BLaER1 (cell line): ENCODE results near the gene RNF213.
"Not testable (repeated sequence)": the region's sequence is repeated elsewhere in the genome, so short reads cannot be mapped to it uniquely, and the experiment has no call there.

Experiments
- H3K27ac ChIP-seq: shearing (Covaris generic); formaldehyde crosslinking; 2 replicates; pipeline ENCODE4 v1.8.1; 2022
- H3K27me3 ChIP-seq: shearing (Covaris generic); formaldehyde crosslinking; 2 replicates; pipeline ENCODE4 v1.8.1; 2022
- H3K36me3 ChIP-seq: shearing (Covaris generic); formaldehyde crosslinking; 2 replicates; pipeline ENCODE4 v1.8.1; 2022
- H3K4me1 ChIP-seq: shearing (Covaris generic); formaldehyde crosslinking; 2 replicates; pipeline ENCODE4 v1.8.1; 2022
- H3K4me2 ChIP-seq: shearing (Covaris generic); formaldehyde crosslinking; 2 replicates; pipeline ENCODE4 v1.8.1; 2022
- H3K4me3 ChIP-seq: shearing (Covaris generic); formaldehyde crosslinking; 2 replicates; pipeline ENCODE4 v1.8.1; 2022
- H3K9ac ChIP-seq: shearing (Covaris generic); formaldehyde crosslinking; 2 replicates; pipeline ENCODE4 v1.8.1; 2022
- H3K9me3 ChIP-seq: shearing (Covaris generic); formaldehyde crosslinking; 2 replicates; pipeline ENCODE4 v1.8.1; 2022
- H4K20me1 ChIP-seq: shearing (Covaris generic); formaldehyde crosslinking; 2 replicates; pipeline ENCODE4 v1.8.1; 2022
- Cebpa-rat ChIP-seq: shearing (Covaris generic); IDR thresholded peaks from 2 replicates; pipeline ENCODE4 v1.8.1; 2022

The RNF213 gene

GRCh38 chr17:80290156-80290555 is 29.5 kb downstream of the RNF213 start:
- peak overlapping the region; percentile 78; the same call in 1 of the 2 replicates for H3K27ac ChIP-seq
- peaks cover 39% of the 10 kb centered on the region for H3K4me1 ChIP-seq
- 0 out of 2 replicates have a peak overlapping the region, but pooled peaks have one; percentile 7 for H3K4me3 ChIP-seq
- H3K27me3 ChIP-seq: no peaks in the 10 kb centered on the region
- peaks cover 42% of the 10 kb centered on the region for H4K20me1 ChIP-seq
- H3K4me2 ChIP-seq: peak overlapping the region; percentile 72
- TF ChIP-seq Cebpa-rat: no peak
- H3K36me3 ChIP-seq: peaks cover 92% of the 10 kb centered on the region
- H3K9ac ChIP-seq: no peak overlapping the region
- H3K9me3 ChIP-seq: no peaks in the 10 kb centered on the region

GRCh38 chr17:80291260-80291659 is 30.6 kb downstream of the RNF213 start:
- Histone ChIP-seq H3K4me1 (peaks cover 39% of the 10 kb centered on the region), H3K36me3 (peaks cover 92% of the 10 kb centered on the region), H3K9me3 (no peaks in the 10 kb centered on the region), H3K27ac (no peak overlapping the region), H4K20me1 (peaks cover 35% of the 10 kb centered on the region), H3K9ac (no peak overlapping the region), H3K4me3 (no peak overlapping the region), H3K27me3 (no peaks in the 10 kb centered on the region), H3K4me2 (no peak overlapping the region)
- no peak for TF ChIP-seq Cebpa-rat

- Histone ChIP-seq H3K4me2 (no peak overlapping the region), H4K20me1 (peaks cover 29% of the 10 kb centered on the region), H3K9me3 (no peaks in the 10 kb centered on the region), H3K9ac (no peak overlapping the region), H3K4me3 (no peak overlapping the region), H3K27ac (no peak overlapping the region), H3K27me3 (no peaks in the 10 kb centered on the region), H3K36me3 (peaks cover 93% of the 10 kb centered on the region), H3K4me1 (peaks cover 39% of the 10 kb centered on the region)
- no peak for TF ChIP-seq Cebpa-rat
Observed at GRCh38 chr17:80291691-80292487, 31.2 kb downstream of the RNF213 start.

GRCh38 chr17:80292521-80292971 is 31.9 kb downstream of the RNF213 start:
- no peaks in the 10 kb centered on the region for H3K9me3 ChIP-seq
- H3K27ac ChIP-seq: no peak overlapping the region
- H3K4me2 ChIP-seq: no peak overlapping the region
- peaks cover 96% of the 10 kb centered on the region for H3K36me3 ChIP-seq
- no peaks in the 10 kb centered on the region for H3K27me3 ChIP-seq
- TF ChIP-seq Cebpa-rat: no peak
- peaks cover 27% of the 10 kb centered on the region for H4K20me1 ChIP-seq
- peaks cover 33% of the 10 kb centered on the region for H3K4me1 ChIP-seq
- no peak overlapping the region for H3K9ac ChIP-seq
- no peak overlapping the region for H3K4me3 ChIP-seq

GRCh38 chr17:80294210-80294609 is 33.6 kb downstream of the RNF213 start:
- no peak overlapping the region for H3K27ac ChIP-seq
- H3K9ac ChIP-seq: no peak overlapping the region
- no peaks in the 10 kb centered on the region for H3K27me3 ChIP-seq
- no peak for TF ChIP-seq Cebpa-rat
- H3K9me3 ChIP-seq: no peaks in the 10 kb centered on the region; the same call in 1 of the 2 replicates
- no peak overlapping the region for H3K4me3 ChIP-seq
- peaks cover 16% of the 10 kb centered on the region for H3K4me1 ChIP-seq
- H3K4me2 ChIP-seq: no peak overlapping the region
- peaks cover 98% of the 10 kb centered on the region for H3K36me3 ChIP-seq
- H4K20me1 ChIP-seq: peaks cover 27% of the 10 kb centered on the region

GRCh38 chr17:80294653-80295052 is 34.0 kb downstream of the RNF213 start:
- Histone ChIP-seq H3K27me3 (no peaks in the 10 kb centered on the region), H3K4me1 (peaks cover 12% of the 10 kb centered on the region), H3K9me3 (peaks cover 2% of the 10 kb centered on the region), H3K4me3 (no peak overlapping the region), H3K36me3 (peaks cover 100% of the 10 kb centered on the region), H4K20me1 (peaks cover 26% of the 10 kb centered on the region), H3K27ac (no peak overlapping the region), H3K4me2 (no peak overlapping the region), H3K9ac (no peak overlapping the region)
- TF ChIP-seq Cebpa-rat: no peak

- Histone ChIP-seq H4K20me1 (peaks cover 21% of the 10 kb centered on the region), H3K36me3 (peaks cover 100% of the 10 kb centered on the region), H3K27me3 (no peaks in the 10 kb centered on the region), H3K9ac (no peak overlapping the region), H3K4me2 (no peak overlapping the region), H3K9me3 (peaks cover 7% of the 10 kb centered on the region), H3K27ac (no peak overlapping the region), H3K4me1 (peaks cover 8% of the 10 kb centered on the region), H3K4me3 (no peak overlapping the region)
- TF ChIP-seq Cebpa-rat: no peak
Observed at GRCh38 chr17:80295146-80295545, 34.5 kb downstream of the RNF213 start.

GRCh38 chr17:80295559-80295958 is 34.9 kb downstream of the RNF213 start:
- Histone ChIP-seq H3K27me3 (no peaks in the 10 kb centered on the region), H4K20me1 (peaks cover 20% of the 10 kb centered on the region), H3K4me1 (peaks cover 8% of the 10 kb centered on the region), H3K4me2 (no peak overlapping the region), H3K9ac (no peak overlapping the region), H3K36me3 (peaks cover 100% of the 10 kb centered on the region), H3K4me3 (no peak overlapping the region), H3K27ac (no peak overlapping the region), H3K9me3 (peaks cover 12% of the 10 kb centered on the region)
- TF ChIP-seq Cebpa-rat: no peak

GRCh38 chr17:80296221-80296620 is 35.6 kb downstream of the RNF213 start:
- peaks cover 8% of the 10 kb centered on the region for H3K4me1 ChIP-seq
- H3K9ac ChIP-seq: no peak overlapping the region
- no peaks in the 10 kb centered on the region for H3K27me3 ChIP-seq
- H3K4me3 ChIP-seq: no peak overlapping the region
- peaks cover 18% of the 10 kb centered on the region for H3K9me3 ChIP-seq
- H3K36me3 ChIP-seq: peaks cover 100% of the 10 kb centered on the region
- no peak overlapping the region for H3K4me2 ChIP-seq
- H3K27ac ChIP-seq: no peak overlapping the region
- H4K20me1 ChIP-seq: peaks cover 20% of the 10 kb centered on the region
- no peak for TF ChIP-seq Cebpa-rat

- peaks cover 100% of the 10 kb centered on the region for H3K36me3 ChIP-seq
- H3K27ac ChIP-seq: no peak overlapping the region
- H4K20me1 ChIP-seq: peaks cover 20% of the 10 kb centered on the region
- no peak overlapping the region for H3K4me3 ChIP-seq
- TF ChIP-seq Cebpa-rat: no peak
- H3K9me3 ChIP-seq: peaks cover 34% of the 10 kb centered on the region
- H3K4me2 ChIP-seq: no peak overlapping the region
- H3K27me3 ChIP-seq: no peaks in the 10 kb centered on the region
- peaks cover 8% of the 10 kb centered on the region for H3K4me1 ChIP-seq
- H3K9ac ChIP-seq: no peak overlapping the region
Observed at GRCh38 chr17:80297996-80298560, 37.4 kb downstream of the RNF213 start.

GRCh38 chr17:80299350-80300100 is 38.9 kb downstream of the RNF213 start:
- not testable (repeated sequence) for H3K4me1 ChIP-seq, H3K9ac ChIP-seq, H3K4me2 ChIP-seq, H3K4me3 ChIP-seq, H3K27me3 ChIP-seq, H3K27ac ChIP-seq
- Histone ChIP-seq H3K36me3 (peaks cover 100% of the 10 kb centered on the region), H3K9me3 (peaks cover 49% of the 10 kb centered on the region), H4K20me1 (peaks cover 10% of the 10 kb centered on the region)

GRCh38 chr17:80300756-80301155 is 40.1 kb downstream of the RNF213 start:
- H3K27ac ChIP-seq, H3K27me3 ChIP-seq, H3K4me3 ChIP-seq, H3K4me2 ChIP-seq, H4K20me1 ChIP-seq, H3K9ac ChIP-seq, H3K4me1 ChIP-seq: not testable (repeated sequence)
- Histone ChIP-seq H3K36me3 (peaks cover 100% of the 10 kb centered on the region), H3K9me3 (peaks cover 49% of the 10 kb centered on the region)
